HCT116 (cell line): ENCODE data around the gene SALL3.

Experiments used
- CEBPB ChIP-seq: IDR thresholded peaks from 2 replicates; pipeline ENCODE4 v1.6.1; 2012; ENCODE audit warnings: low read depth
- CTCF ChIP-seq, 3 experiments: fragments of 200-600 bp in 1 of 3; sonication (generic) in 1 of 3; IDR thresholded peaks in 2 of 3; conservative IDR thresholded peaks in 1 of 3; 2 replicates each; pipeline ENCODE4 v1.5.1; 2012 to 2017; ENCODE audit warnings: low read depth in 2 of 3, low read length in 2 of 3, antibody characterized with exemption in 1 of 3, borderline replicate concordance in 1 of 3, control low read depth in 1 of 3, mild to moderate bottlenecking in 1 of 3, mixed read lengths in 1 of 3, mixed run types in 1 of 3, moderate library complexity in 1 of 3; ENCODE audit not compliant: insufficient read depth in 1 of 3
- EZH2 ChIP-seq: fragments of 200-600 bp; sonication (generic); IDR thresholded peaks from 2 replicates; pipeline ENCODE4 v1.6.1; 2017; ENCODE audit warnings: antibody characterized with exemption, mixed run types
- EZH2phosphoT487 ChIP-seq: fragments of 200-600 bp; IDR thresholded peaks from 2 replicates; pipeline ENCODE4 v1.6.1; 2018; ENCODE audit warnings: antibody characterized with exemption, borderline replicate concordance
- JUND ChIP-seq: IDR thresholded peaks from 2 replicates; pipeline ENCODE4 v1.6.1; 2012
- POLR2A ChIP-seq: IDR thresholded peaks from 2 replicates; pipeline ENCODE4 v1.7.0; 2011; ENCODE audit warnings: borderline replicate concordance; ENCODE audit not compliant: insufficient read depth, insufficient read length; ENCODE audit errors: extremely low read depth
- POLR2AphosphoS5 ChIP-seq: IDR thresholded peaks from 2 replicates; pipeline ENCODE4 v1.6.1; 2011; ENCODE audit warnings: mild to moderate bottlenecking, low read depth, low read length, moderate library complexity
- RAD21 ChIP-seq: IDR thresholded peaks from 2 replicates; pipeline ENCODE4 v1.6.1; 2012; ENCODE audit warnings: low read depth, mild to moderate bottlenecking
- YY1 ChIP-seq: IDR thresholded peaks from 2 replicates; pipeline ENCODE4 v1.6.1; 2011; ENCODE audit warnings: low read length, low read depth, moderate library complexity, mild to moderate bottlenecking; ENCODE audit not compliant: insufficient replicate concordance; ENCODE audit errors: extremely low read depth
- ZNF274 ChIP-seq: fragments of 200-500 bp; sonication (Bioruptor generic); IDR thresholded peaks from 2 replicates; pipeline ENCODE4 v1.6.1; 2014; ENCODE audit warnings: mild to moderate bottlenecking, low read depth, low read length, inconsistent platforms
- TF ChIP-seq, protein P1 (sequence below): IDR thresholded peaks from 2 replicates; pipeline ENCODE4 v1.6.1; 2012; ENCODE audit warnings: low read depth

DNA sequence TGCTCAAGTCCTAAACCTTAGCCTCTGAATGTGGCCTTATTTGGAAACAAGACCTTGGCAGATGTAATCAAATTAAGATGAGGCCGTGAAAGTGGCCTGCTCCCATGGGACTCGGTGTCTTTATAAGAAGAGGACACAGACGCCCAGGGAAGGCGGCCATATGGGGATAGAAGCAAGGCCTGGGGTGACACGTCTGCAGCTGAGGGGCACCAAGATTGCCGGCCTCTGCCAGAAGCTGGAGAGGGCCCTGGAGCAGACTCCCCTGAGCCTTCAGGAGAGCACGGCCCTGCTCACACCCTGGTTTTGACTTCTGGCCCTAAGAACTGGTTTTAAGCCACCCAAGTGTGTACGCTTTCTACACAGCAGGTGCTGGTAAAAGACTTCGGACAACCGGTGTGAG, 29.2 kb upstream of the SALL3 start:
- TF ChIP-seq CTCF (IDR thresholded peaks at IDR 0.05 in 2 of 3, conservative IDR thresholded peaks at IDR 0.05 in 1 of 3; ENCODE audit: borderline replicate concordance in 1 of 3, insufficient read depth in 1 of 3, low read depth in 2 of 3, low read length in 2 of 3), result no peak
- TF ChIP-seq POLR2A, result no peak
- TF ChIP-seq, protein P1, sequence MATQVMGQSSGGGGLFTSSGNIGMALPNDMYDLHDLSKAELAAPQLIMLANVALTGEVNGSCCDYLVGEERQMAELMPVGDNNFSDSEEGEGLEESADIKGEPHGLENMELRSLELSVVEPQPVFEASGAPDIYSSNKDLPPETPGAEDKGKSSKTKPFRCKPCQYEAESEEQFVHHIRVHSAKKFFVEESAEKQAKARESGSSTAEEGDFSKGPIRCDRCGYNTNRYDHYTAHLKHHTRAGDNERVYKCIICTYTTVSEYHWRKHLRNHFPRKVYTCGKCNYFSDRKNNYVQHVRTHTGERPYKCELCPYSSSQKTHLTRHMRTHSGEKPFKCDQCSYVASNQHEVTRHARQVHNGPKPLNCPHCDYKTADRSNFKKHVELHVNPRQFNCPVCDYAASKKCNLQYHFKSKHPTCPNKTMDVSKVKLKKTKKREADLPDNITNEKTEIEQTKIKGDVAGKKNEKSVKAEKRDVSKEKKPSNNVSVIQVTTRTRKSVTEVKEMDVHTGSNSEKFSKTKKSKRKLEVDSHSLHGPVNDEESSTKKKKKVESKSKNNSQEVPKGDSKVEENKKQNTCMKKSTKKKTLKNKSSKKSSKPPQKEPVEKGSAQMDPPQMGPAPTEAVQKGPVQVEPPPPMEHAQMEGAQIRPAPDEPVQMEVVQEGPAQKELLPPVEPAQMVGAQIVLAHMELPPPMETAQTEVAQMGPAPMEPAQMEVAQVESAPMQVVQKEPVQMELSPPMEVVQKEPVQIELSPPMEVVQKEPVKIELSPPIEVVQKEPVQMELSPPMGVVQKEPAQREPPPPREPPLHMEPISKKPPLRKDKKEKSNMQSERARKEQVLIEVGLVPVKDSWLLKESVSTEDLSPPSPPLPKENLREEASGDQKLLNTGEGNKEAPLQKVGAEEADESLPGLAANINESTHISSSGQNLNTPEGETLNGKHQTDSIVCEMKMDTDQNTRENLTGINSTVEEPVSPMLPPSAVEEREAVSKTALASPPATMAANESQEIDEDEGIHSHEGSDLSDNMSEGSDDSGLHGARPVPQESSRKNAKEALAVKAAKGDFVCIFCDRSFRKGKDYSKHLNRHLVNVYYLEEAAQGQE, result no peak
- no peak for TF ChIP-seq ZNF274
- TF ChIP-seq JUND, result no peak
- no peak for TF ChIP-seq EZH2
- TF ChIP-seq POLR2AphosphoS5, result no peak
- TF ChIP-seq YY1, result no peak
- no peak for TF ChIP-seq CEBPB
- no peak for TF ChIP-seq EZH2phosphoT487
- TF ChIP-seq RAD21, result no peak
